GM20431 (cell line): ENCODE measurements around the gene EVPL.
"Not testable (repeated sequence)": the region's sequence is repeated elsewhere in the genome, so short reads cannot be mapped to it uniquely, and the experiment has no call there.

Source experiments
- in situ Hi-C: fragments of 300-500 bp; cut with MseI, MboI; formaldehyde crosslinking; loops from one replicate; pipeline ENCODE4 v1.15.0; 2020; ENCODE audit warnings: low sequenced_read_pairs; ENCODE audit not compliant: unreplicated experiment

EVPL gene

GRCh38 chr17:75976175-75976848 is 50.8 kb downstream of the EVPL start:
- in situ Hi-C loops: no loop called here

- in situ Hi-C loops: no loop called here
Observed at GRCh38 chr17:75975757-75976174, 51.3 kb downstream of the EVPL start.

- in situ Hi-C loops: not testable (repeated sequence)
Observed at GRCh38 chr17:75975187-75975586, 51.9 kb downstream of the EVPL start.

GRCh38 chr17:75970626-75971025 is 56.5 kb downstream of the EVPL start:
- in situ Hi-C loops: no loop called here

GRCh38 chr17:75970011-75970523 is 57.0 kb downstream of the EVPL start:
- in situ Hi-C loops: no loop called here

GRCh38 chr17:75969044-75969443 is 58.1 kb downstream of the EVPL start:
- in situ Hi-C loops: not testable (repeated sequence)

GRCh38 chr17:75965468-75965867 is 61.6 kb downstream of the EVPL start:
- in situ Hi-C loops: no loop called here

GRCh38 chr17:75959839-75960511 is 67.1 kb downstream of the EVPL start:
- in situ Hi-C loops: no loop called here

GRCh38 chr17:75959051-75959838 is 67.9 kb downstream of the EVPL start:
- in situ Hi-C loops: no loop called here
